IPS DF 6.9 (cell line): ENCODE measurements around the gene CDK4.

Experiments
- DNase-seq: peaks from one replicate; pipeline ENCODE4 v3.0.0-alpha.2; 2013; ENCODE audit warnings: low read depth, low spot score
- H3K27ac ChIP-seq: one replicate; pipeline ENCODE4 v1.5.1; 2013; ENCODE audit warnings: low read length, control low read depth
- H3K27me3 ChIP-seq: 2 replicates; pipeline ENCODE4 v1.6.1; 2013; ENCODE audit warnings: mild to moderate bottlenecking, low read length; ENCODE audit not compliant: control insufficient read depth, insufficient read depth
- H3K36me3 ChIP-seq: 2 replicates; pipeline ENCODE4 v1.6.1; 2013; ENCODE audit warnings: low read length; ENCODE audit not compliant: control insufficient read depth, insufficient read depth
- H3K4me1 ChIP-seq: 2 replicates; pipeline ENCODE4 v1.6.1; 2013; ENCODE audit warnings: low read length; ENCODE audit not compliant: control insufficient read depth, insufficient read depth
- H3K4me3 ChIP-seq: 2 replicates; pipeline ENCODE4 v1.5.1; 2013; ENCODE audit warnings: mild to moderate bottlenecking, low read length
- H3K9me3 ChIP-seq: 2 replicates; pipeline ENCODE4 v1.6.1; 2013; ENCODE audit warnings: low read length, inconsistent platforms; ENCODE audit not compliant: control insufficient read depth, insufficient read depth
- WGBS: extraction: QIAGEN DNeasy Blood & Tissue Kit; methylation state at CpG from one replicate; pipeline ENCODE4 v1.1.7; 2013; ENCODE audit warnings: mixed read lengths, missing lambda C conversion rate; ENCODE audit not compliant: insufficient read length, insufficient coverage; 5-methylcytosine and 5-hydroxymethylcytosine counted together

CDK4 gene

GRCh38 chr12:57700317-57700716 is 51.8 kb downstream of the CDK4 start:
- Histone ChIP-seq H3K9me3 (no peaks in the 10 kb centered on the region), H3K27ac (no peak overlapping the region), H3K36me3 (no peaks in the 10 kb centered on the region), H3K4me3 (no peak overlapping the region), H3K27me3 (no peaks in the 10 kb centered on the region), H3K4me1 (no peaks in the 10 kb centered on the region)
- no CpG with 5 or more reads among the region's 2 CpGs for WGBS
- DNase-seq = no peak

- no CpG with 5 or more reads among the region's 3 CpGs for WGBS
- Histone ChIP-seq H3K9me3 (no peaks in the 10 kb centered on the region), H3K36me3 (no peaks in the 10 kb centered on the region), H3K27me3 (no peaks in the 10 kb centered on the region), H3K4me1 (0 out of 2 replicates have a peak, but pooled peaks cover 2% of the 10 kb centered on the region), H3K4me3 (no peak overlapping the region), H3K27ac (no peak overlapping the region)
- no peak for DNase-seq
These were observed 53.7 kb downstream of the CDK4 start for GRCh38 chr12:57698414-57698813.
